ENCODE results near the gene OPN3. TPM values are rescaled to one million over a fixed set of nuclear protein-coding genes. Genes with fewer than 3 reads are reported as not detected.

Gene OPN3
- total RNA-seq, 1 donor from 2014 or later = 25.6 TPM

DNA sequence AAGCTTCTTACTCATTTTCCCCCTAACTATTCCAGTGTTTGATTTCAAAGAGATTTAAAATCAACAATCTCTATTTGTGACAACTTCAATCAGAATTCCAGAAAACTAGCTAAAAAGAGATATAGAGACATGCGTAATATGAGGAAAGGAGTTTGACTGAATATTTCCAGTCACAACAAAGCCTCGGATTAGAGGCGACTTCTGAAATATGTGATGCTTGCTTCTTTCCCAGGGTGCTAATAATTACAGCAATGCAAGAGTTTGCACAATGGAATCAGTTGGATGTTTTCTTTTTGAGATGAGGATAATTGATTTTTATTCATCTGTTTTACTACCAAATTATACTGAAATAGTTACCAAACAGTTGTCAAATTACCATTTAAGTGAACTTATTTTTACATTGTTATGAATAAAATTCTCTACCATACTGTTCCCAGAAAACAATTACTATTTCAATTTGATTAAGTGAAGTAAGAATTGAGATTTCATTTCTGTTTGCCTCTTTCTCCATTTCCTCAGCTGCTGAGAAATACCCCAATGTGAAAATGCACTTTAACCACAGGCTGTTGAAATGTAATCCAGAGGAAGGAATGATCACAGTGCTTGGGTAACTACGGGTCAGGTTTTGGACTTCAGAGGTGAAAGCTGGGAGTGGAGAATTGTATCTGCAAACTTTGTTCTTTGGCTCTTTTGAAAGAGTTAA, 79.9 kb downstream of the OPN3 start:
- H3K36me3 Mint-ChIP-seq = no peaks in the 10 kb centered on the region
- no peaks in the 10 kb centered on the region for H3K27me3 Mint-ChIP-seq
- H3K4me1 Mint-ChIP-seq (ENCODE audit: unreplicated experiment) = no peaks in the 10 kb centered on the region
- no peak overlapping the region for H3K27ac Mint-ChIP-seq
- TF ChIP-seq, protein P1, sequence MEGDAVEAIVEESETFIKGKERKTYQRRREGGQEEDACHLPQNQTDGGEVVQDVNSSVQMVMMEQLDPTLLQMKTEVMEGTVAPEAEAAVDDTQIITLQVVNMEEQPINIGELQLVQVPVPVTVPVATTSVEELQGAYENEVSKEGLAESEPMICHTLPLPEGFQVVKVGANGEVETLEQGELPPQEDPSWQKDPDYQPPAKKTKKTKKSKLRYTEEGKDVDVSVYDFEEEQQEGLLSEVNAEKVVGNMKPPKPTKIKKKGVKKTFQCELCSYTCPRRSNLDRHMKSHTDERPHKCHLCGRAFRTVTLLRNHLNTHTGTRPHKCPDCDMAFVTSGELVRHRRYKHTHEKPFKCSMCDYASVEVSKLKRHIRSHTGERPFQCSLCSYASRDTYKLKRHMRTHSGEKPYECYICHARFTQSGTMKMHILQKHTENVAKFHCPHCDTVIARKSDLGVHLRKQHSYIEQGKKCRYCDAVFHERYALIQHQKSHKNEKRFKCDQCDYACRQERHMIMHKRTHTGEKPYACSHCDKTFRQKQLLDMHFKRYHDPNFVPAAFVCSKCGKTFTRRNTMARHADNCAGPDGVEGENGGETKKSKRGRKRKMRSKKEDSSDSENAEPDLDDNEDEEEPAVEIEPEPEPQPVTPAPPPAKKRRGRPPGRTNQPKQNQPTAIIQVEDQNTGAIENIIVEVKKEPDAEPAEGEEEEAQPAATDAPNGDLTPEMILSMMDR (conservative IDR thresholded peaks at IDR 0.05) = no peak
- DNase-seq (ENCODE audit: extremely low spot score, unreplicated experiment) = no peak
- H3K4me3 Mint-ChIP-seq = no peak overlapping the region
- no peaks in the 10 kb centered on the region for H3K9me3 Mint-ChIP-seq

DNA sequence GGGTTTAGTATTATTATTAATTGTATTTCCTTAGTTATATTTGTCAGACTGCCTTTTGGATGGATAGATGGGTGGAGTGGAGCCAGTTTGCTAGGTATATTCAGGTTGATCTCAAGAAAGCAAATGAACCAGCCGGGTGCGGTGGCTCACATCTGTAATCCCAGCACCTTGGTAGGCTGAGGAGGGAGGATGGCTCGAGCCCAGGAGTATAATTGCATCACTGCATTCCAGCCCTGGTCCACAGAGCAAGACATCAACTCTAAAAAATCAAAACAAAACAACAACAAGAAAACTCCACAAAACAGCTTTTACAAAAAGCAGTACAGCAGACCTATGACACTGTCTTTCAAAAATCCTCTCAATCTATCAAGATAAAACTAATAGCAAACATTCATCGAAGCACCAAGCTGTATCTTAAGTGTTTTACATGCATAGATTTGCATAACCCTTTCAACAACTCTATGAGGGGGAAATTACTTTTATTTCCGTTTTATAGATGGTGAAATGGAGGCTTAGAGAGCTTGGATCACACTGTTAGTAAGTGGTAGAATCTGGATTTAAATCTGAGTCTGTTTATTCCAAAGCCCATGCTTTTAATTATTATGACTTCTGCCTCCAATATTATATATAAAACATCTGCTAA, 82.5 kb downstream of the OPN3 start:
- TF ChIP-seq, protein P1 (conservative IDR thresholded peaks at IDR 0.05) = no peak
- no peaks in the 10 kb centered on the region for H3K27me3 Mint-ChIP-seq
- no peaks in the 10 kb centered on the region for H3K4me1 Mint-ChIP-seq (ENCODE audit: unreplicated experiment)
- H3K36me3 Mint-ChIP-seq = no peaks in the 10 kb centered on the region
- H3K9me3 Mint-ChIP-seq = no peaks in the 10 kb centered on the region
- DNase-seq (ENCODE audit: extremely low spot score, unreplicated experiment) = no peak
- H3K27ac Mint-ChIP-seq = no peak overlapping the region
- H3K4me3 Mint-ChIP-seq = no peak overlapping the region

DNA sequence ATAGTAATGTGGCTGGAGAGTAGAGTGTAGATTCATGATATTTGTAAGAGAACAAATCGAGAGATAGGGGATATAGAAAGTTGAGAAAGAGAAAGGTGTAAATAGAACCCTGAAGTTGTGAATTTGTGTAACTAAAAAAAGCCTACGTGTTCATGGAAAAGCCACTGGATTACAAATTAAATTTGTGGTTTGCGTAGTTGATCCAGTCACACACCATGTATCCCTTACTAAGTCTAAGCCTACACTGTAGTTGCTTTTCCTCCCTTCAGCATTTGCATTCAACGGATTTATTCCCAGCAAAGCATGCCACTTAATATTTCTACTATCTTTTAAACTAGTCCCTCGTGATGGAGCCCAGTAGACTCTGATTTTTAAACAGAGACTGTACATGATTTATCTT, 83.1 kb downstream of the OPN3 start:
- TF ChIP-seq, protein P1 (conservative IDR thresholded peaks at IDR 0.05) = no peak
- no peak overlapping the region for H3K4me3 Mint-ChIP-seq
- H3K27me3 Mint-ChIP-seq = no peaks in the 10 kb centered on the region
- no peaks in the 10 kb centered on the region for H3K4me1 Mint-ChIP-seq (ENCODE audit: unreplicated experiment)
- no peaks in the 10 kb centered on the region for H3K36me3 Mint-ChIP-seq
- DNase-seq (ENCODE audit: extremely low spot score, unreplicated experiment) = no peak
- H3K9me3 Mint-ChIP-seq = no peaks in the 10 kb centered on the region
- no peak overlapping the region for H3K27ac Mint-ChIP-seq

DNA sequence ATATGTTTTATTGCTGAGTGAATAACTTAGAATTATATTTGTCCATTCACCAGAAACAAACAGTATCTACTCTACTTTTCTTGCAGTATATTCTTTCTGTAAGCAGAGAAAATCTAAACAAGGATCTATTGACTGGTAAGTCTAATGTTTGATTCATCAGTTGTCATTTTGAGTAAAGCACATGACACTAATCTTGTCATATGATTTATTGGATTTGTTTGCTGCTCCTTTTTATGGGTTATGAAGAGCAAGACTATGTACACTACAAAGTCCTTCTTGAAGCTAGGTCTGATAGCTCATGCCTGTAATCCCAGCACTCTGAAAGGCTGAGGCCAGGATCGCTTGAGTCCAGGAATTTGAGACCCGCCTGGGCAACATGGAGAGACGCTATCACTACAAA, 84.6 kb downstream of the OPN3 start:
- Mint-ChIP-seq H3K27me3 (no peaks in the 10 kb centered on the region), H3K27ac (no peak overlapping the region), H3K4me1 (ENCODE audit: unreplicated experiment) (no peaks in the 10 kb centered on the region), H3K9me3 (no peaks in the 10 kb centered on the region), H3K36me3 (no peaks in the 10 kb centered on the region), H3K4me3 (no peak overlapping the region)
- no peak for DNase-seq (ENCODE audit: extremely low spot score, unreplicated experiment)
- TF ChIP-seq, protein P1 (conservative IDR thresholded peaks at IDR 0.05) = no peak

DNA sequence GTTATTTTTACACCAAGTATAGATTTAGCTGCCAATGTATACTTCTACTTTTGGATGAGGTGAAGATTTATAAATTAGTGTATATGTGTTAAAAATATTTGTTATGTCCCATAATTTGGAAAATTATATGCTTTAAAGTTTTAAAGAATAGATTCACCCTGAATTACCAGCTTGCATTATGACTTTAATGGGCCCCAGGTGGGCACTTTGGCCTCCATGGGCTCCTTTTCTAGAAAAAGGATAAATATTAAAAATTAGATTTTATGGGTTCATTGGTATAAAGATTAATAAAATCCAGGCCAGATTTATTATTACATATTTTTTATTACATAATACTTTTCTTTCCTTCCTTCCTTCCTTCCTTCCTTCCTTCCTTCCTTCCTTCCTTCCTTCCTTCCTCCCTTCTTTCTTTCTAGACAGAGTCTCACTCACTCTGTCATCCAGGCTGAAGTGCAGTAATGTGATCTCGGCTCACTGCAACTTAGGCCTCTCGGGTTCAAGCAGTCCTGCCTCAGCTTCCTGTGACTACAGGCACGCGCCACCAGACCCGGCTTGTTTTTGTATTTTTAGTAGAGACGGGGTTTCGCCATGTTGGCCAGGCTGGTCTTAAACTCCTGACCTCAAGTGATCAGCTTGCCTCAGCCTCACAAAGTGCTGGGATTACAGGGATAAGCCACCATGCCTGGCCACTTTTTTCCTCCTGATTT, 86.1 kb downstream of the OPN3 start:
- Mint-ChIP-seq H3K4me3 (no peak overlapping the region), H3K27ac (no peak overlapping the region), H3K9me3 (no peaks in the 10 kb centered on the region), H3K36me3 (no peaks in the 10 kb centered on the region), H3K27me3 (no peaks in the 10 kb centered on the region), H3K4me1 (ENCODE audit: unreplicated experiment) (no peaks in the 10 kb centered on the region)
- TF ChIP-seq, protein P1 (conservative IDR thresholded peaks at IDR 0.05) = no peak
- no peak for DNase-seq (ENCODE audit: extremely low spot score, unreplicated experiment)
